Activated T-helper 2 cell treated with anti-CD3 and anti-CD28 coated beads, Interferon-gamma antibody, Interleukin-2, Interleukin-4, amounts not matched to agents 10 μg/mL and 5 μg/mL and 100 μg/mL, durations not matched to agents 14 hours and 24 hours and 36 hours (primary cell): ENCODE measurements around the gene ATXN10. TPM values are rescaled to one million over a fixed set of nuclear protein-coding genes. Genes with fewer than 3 reads are reported as not detected.

Source experiments
- DNase-seq: peaks from one replicate; pipeline ENCODE4 v3.0.0; 2021; ENCODE audit warnings: low spot score
- H3K27ac Mint-ChIP-seq: one replicate; pipeline ENCODE4 v1.8.0; 2021; ENCODE audit warnings: mixed read lengths
- H3K27me3 Mint-ChIP-seq: one replicate; pipeline ENCODE4 v1.8.0; 2021; ENCODE audit warnings: low read depth, mixed read lengths
- H3K36me3 Mint-ChIP-seq: one replicate; pipeline ENCODE4 v1.8.0; 2021; ENCODE audit warnings: low read depth, mixed read lengths
- H3K4me1 Mint-ChIP-seq: one replicate; pipeline ENCODE4 v1.8.0; 2021; ENCODE audit warnings: low read depth, mixed read lengths
- H3K4me3 Mint-ChIP-seq: one replicate; pipeline ENCODE4 v1.8.0; 2021; ENCODE audit warnings: low read depth, mild to moderate bottlenecking, moderate library complexity, mixed read lengths
- H3K9me3 Mint-ChIP-seq: one replicate; pipeline ENCODE4 v1.8.0; 2021; ENCODE audit warnings: mixed read lengths
- intact Hi-C: fragments of 100-400 bp; cut with micrococcal nuclease; formaldehyde crosslinking; loops from one replicate; pipeline ENCODE4 v1.15.1; 2023
- total RNA-seq: library from RNA; stranded (reverse); gene quantifications from 2 replicates; pipeline ENCODE4 v1.2.3, GENCODE V29; 2022

ATXN10 gene
- total RNA-seq, 1 donor from 2014 or later: 123 TPM

- H3K4me3 Mint-ChIP-seq: no peak overlapping the region
- no peak for DNase-seq
- intact Hi-C loops: no loop called here
- H3K9me3 Mint-ChIP-seq: no peaks in the 10 kb centered on the region
- peaks cover 56% of the 10 kb centered on the region for H3K27me3 Mint-ChIP-seq
- H3K36me3 Mint-ChIP-seq: no peaks in the 10 kb centered on the region
- no peaks in the 10 kb centered on the region for H3K4me1 Mint-ChIP-seq
- H3K27ac Mint-ChIP-seq: no peak overlapping the region
Measured at GRCh38 chr22:45632791-45633515, 38.7 kb upstream of the ATXN10 start.

- H3K4me3 Mint-ChIP-seq: no peak overlapping the region
- peaks cover 51% of the 10 kb centered on the region for H3K27me3 Mint-ChIP-seq
- H3K4me1 Mint-ChIP-seq: peaks cover 16% of the 10 kb centered on the region
- no peaks in the 10 kb centered on the region for H3K9me3 Mint-ChIP-seq
- no peaks in the 10 kb centered on the region for H3K36me3 Mint-ChIP-seq
- DNase-seq: no peak
- intact Hi-C loops: no loop called here
- H3K27ac Mint-ChIP-seq: no peak overlapping the region
Measured at GRCh38 chr22:45636683-45637082, 35.0 kb upstream of the ATXN10 start.

DNA sequence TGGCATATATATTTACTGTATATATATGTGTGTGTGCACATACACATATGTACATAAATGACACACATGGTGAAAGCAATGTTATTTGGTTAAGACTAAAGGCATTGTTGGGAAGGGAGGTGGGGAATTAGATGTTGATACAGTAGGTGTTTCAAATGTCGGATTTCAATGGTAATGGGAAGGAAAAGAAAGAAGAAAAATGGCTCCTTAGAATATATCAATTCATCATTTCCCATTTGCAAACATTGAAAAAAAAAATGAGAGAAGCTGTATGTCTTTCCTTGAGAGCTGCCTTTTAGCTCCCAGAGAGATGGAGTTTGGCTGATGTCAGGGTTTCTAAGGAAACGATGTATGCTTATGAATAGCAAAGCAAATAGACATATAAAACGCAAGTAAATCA lies 33.4 kb upstream of the ATXN10 start:
- Mint-ChIP-seq H3K4me3 (no peak overlapping the region), H3K27ac (no peak overlapping the region), H3K36me3 (no peaks in the 10 kb centered on the region), H3K27me3 (peaks cover 49% of the 10 kb centered on the region), H3K9me3 (no peaks in the 10 kb centered on the region), H3K4me1 (peaks cover 21% of the 10 kb centered on the region)
- no peak for DNase-seq
- intact Hi-C loops: no loop called here

DNA sequence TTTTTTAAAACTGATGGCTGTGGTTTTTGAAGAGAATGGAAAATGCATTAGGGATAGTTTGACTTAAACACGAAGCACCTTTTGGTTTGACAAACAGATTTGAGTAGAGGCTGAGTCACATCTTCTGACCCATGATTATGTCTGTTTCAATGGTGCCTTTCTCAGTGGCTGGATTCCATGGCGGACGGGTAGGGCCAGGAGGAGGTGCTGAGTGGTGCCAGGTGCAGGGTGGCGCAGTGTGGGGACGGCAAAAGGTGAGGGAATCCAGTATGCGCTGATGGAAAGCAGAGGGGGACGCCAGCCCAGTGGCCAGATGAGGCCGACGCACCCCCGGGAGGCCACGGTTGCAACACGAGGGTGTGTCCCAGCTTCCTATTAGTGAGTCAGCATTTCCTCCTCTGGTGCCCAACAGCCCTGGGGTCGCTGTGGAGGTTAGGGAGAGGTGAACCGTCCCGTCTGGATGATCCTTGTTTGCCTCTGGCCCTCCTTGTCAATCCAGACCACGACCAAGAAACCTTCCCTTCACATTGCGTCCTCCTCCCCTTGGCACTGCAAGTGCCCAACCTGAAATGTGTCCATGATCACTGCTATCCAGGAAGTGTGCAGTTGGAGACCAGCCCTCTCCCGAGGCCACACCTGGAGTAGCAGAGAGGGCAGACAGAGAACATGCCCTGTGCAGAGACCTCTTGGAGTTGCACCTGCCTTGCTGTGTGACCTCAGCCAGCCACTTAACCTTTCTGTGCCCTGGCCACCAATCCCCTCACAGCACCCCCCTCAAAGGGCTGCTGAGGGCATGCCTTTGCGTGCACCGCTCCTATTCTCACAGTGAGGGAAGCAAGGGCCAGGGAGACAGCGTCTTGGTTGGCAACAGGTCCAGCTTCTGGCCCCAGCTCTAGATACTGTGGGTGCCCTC lies 32.5 kb upstream of the ATXN10 start:
- peaks cover 22% of the 10 kb centered on the region for H3K4me1 Mint-ChIP-seq
- DNase-seq: no peak
- intact Hi-C loops: no loop called here
- peaks cover 41% of the 10 kb centered on the region for H3K27me3 Mint-ChIP-seq
- H3K36me3 Mint-ChIP-seq: no peaks in the 10 kb centered on the region
- H3K4me3 Mint-ChIP-seq: no peak overlapping the region
- H3K9me3 Mint-ChIP-seq: no peaks in the 10 kb centered on the region
- H3K27ac Mint-ChIP-seq: no peak overlapping the region

DNA sequence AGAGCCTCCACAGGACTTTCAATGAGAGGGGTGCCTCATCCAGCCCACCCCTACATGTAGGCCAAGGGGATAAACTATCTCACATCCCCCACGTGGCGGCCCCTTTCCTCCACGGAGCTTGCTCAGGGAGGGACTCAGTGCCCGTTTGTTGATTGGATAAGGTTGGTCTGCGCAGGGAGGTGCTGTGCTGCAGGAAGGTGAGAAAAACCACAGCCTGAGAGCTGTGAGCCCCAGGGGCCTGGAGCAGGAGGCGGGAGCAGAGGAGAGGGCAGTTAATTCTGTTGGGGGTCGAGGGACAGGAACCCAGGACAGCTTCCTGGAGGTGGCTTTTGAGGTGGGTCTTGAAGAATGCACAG lies 31.9 kb upstream of the ATXN10 start:
- Mint-ChIP-seq H3K4me3 (no peak overlapping the region), H3K4me1 (peaks cover 22% of the 10 kb centered on the region), H3K36me3 (no peaks in the 10 kb centered on the region), H3K27me3 (peaks cover 46% of the 10 kb centered on the region), H3K9me3 (no peaks in the 10 kb centered on the region), H3K27ac (no peak overlapping the region)
- DNase-seq: no peak
- intact Hi-C loops: no loop called here

DNA sequence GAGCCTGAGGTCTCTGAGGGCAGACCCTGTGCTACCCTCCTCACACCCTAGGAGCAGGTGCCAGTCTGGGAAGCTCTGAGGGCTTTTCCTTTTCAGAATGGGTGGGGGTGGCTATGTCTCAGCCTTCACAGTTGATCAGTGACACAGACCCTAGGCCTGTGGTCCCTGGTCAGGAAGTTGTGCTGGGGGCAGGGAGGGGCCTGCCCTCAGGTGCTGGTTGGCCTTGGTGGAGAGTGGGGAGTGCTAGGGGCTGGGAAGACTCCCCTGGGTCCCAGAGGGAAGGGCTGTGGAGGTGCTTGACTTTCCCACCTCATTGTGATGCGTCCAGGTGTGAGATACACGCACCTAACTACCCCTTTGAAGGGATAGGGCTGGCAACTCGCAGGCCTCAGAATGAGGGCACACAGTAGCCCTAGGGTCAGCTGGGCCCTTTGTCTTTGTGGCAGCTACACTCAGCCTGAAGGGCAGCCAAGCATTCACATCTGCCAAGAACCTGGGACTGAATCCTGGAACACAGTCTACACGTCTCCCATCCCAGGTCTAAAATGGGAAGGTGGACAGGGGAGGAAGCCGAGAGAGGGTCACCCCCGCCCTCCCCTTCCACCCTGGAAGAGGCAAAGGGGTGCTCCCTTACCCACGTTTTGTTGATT lies 31.2 kb upstream of the ATXN10 start:
- Mint-ChIP-seq H3K27ac (no peak overlapping the region), H3K4me3 (no peak overlapping the region), H3K9me3 (no peaks in the 10 kb centered on the region), H3K27me3 (peaks cover 49% of the 10 kb centered on the region), H3K4me1 (peaks cover 22% of the 10 kb centered on the region), H3K36me3 (no peaks in the 10 kb centered on the region)
- intact Hi-C loops: no loop called here
- no peak for DNase-seq

DNA sequence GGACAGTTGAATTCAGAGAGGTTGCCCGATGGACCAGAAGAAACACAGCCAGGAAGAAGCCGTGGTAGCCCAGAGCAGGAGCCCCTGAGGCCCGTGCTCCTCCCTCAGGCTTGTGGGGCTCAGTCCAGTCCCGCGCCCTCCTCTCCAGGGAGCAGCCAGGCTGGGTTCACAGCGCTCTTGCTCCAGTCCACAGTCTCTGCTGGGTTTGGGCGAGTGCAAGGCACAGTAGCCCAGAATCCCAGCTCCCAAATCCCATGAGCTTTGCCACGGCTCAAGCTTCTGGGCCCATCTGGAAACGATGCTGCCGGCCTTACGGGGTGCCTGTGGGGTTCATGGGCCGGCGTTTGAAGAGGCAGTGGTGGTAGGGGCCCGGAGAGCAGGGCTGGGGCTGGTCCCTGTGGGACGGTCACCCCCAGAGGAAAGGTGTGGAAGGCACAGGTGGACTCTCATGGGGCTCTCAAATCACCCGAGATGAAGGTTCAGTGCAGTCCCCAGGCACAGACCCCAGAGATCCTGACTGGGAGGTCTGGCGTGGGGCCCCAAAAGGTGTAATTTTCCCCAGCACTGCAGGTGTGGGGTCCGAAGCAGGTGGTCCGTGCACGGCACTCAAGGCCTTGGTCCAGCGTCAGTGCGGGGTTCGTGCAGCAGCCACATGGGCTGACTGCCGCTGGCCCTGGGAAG lies 30.6 kb upstream of the ATXN10 start:
- intact Hi-C loops: no loop called here
- no peak for DNase-seq
- Mint-ChIP-seq H3K9me3 (no peaks in the 10 kb centered on the region), H3K27ac (no peak overlapping the region), H3K27me3 (peaks cover 51% of the 10 kb centered on the region), H3K4me1 (peaks cover 22% of the 10 kb centered on the region), H3K4me3 (no peak overlapping the region), H3K36me3 (no peaks in the 10 kb centered on the region)

DNA sequence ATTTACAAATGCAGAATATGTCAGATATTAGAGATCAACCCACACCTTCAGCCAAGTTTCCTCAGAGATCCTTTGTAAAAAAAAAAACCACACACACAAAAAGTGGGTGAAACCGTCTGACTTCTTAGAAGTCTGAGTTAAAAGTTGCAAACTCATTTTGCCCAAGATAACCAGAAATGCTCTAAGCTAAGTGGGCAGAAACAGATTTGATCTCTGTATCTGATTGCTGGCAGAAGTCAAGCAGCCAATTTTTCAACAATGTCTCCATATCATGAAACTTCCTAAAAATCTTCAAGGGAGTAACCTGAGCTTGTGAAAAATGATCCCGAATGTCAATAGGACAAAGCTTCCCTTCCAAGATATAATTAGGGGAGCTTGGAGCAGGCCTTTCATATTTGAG lies 28.6 kb upstream of the ATXN10 start:
- DNase-seq: no peak
- Mint-ChIP-seq H3K4me1 (peaks cover 23% of the 10 kb centered on the region), H3K27ac (no peak overlapping the region), H3K4me3 (no peak overlapping the region), H3K27me3 (peaks cover 51% of the 10 kb centered on the region), H3K36me3 (no peaks in the 10 kb centered on the region), H3K9me3 (no peaks in the 10 kb centered on the region)
- intact Hi-C loops: no loop called here

GRCh38 chr22:45644714-45645113 lies 26.9 kb upstream of the ATXN10 start:
- H3K9me3 Mint-ChIP-seq: no peaks in the 10 kb centered on the region
- no peak overlapping the region for H3K4me3 Mint-ChIP-seq
- H3K27ac Mint-ChIP-seq: no peak overlapping the region
- intact Hi-C loops: loop anchor here (1.0 to 5.0 kb wide), 3 partner anchors 67 to 333 kb away; partner anchors contain the start of gene WNT7B
- peaks cover 14% of the 10 kb centered on the region for H3K4me1 Mint-ChIP-seq
- H3K27me3 Mint-ChIP-seq: peaks cover 44% of the 10 kb centered on the region
- no peak for DNase-seq
- H3K36me3 Mint-ChIP-seq: no peaks in the 10 kb centered on the region

DNA sequence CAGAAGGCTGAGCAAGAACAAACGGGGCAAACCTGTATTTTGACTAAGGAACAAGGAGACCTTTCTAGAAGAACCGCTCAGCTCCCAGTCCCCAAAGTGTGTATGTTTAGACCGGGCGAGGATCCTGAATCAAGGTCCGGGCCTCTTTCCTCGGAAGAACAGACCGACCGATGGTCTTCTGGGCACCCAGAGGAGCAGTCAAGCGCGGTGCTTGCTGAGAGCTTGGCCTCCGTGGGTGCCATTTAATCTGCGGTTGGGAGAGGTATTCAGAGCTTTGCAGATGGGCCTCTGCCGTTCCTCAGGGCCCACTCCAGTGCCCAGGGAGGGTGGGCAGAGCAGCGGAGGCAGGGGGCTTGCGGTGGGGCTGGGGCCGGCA lies 26.5 kb upstream of the ATXN10 start:
- no peaks in the 10 kb centered on the region for H3K36me3 Mint-ChIP-seq
- H3K27me3 Mint-ChIP-seq: peaks cover 42% of the 10 kb centered on the region
- H3K9me3 Mint-ChIP-seq: no peaks in the 10 kb centered on the region
- H3K27ac Mint-ChIP-seq: no peak overlapping the region
- H3K4me3 Mint-ChIP-seq: no peak overlapping the region
- peaks cover 10% of the 10 kb centered on the region for H3K4me1 Mint-ChIP-seq
- no peak for DNase-seq
- intact Hi-C loops: loop anchor here (1.0 to 5.0 kb wide), 3 partner anchors 68 to 332 kb away; partner anchors contain the start of gene WNT7B

DNA sequence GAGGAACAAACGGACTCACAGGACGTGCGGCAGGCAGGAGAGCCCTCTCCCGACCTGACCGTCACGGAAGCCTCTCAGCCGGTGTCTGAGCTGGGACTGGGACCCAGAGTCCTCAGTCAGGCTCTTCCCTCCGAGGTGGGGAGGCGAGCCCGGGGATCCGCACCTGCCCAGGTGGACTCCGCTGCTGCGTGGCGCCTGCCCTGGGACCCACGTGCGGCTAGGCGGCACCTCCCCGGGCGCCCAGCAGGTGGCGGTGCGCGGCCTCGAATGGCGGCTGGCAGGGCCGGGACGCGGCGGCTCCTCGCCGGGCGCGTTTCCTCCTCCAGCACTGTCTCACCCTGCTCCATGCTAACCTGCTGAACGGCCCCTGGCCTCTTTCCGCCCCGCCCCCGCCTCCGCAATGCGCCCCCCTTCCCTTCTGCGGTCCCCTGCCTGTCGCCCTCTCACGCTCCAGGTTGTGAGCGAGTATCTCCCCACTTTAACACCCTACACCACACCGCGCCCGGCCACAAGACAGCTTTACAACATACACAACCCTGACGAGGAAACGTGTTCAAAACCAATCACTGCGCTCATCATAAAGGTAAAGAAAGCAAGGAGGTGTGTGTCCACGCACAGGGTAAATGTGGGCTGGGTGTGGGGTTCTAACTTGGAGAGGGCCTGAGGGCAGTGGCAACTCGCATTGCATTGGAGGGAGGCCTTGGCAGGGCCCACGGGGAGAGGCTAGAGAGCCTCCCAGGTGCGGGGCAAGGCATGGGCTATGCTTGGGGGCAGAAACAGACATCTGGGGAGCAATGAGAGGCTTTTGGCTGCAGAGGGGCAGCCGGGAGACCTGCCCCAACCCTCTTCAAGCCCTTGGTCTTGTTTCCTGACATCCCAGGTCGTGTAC lies 25.9 kb upstream of the ATXN10 start:
- Mint-ChIP-seq H3K27ac (no peak overlapping the region), H3K4me3 (no peak overlapping the region), H3K36me3 (no peaks in the 10 kb centered on the region), H3K27me3 (peaks cover 43% of the 10 kb centered on the region), H3K4me1 (peaks cover 8% of the 10 kb centered on the region), H3K9me3 (no peaks in the 10 kb centered on the region)
- DNase-seq: peak; percentile 66
- intact Hi-C loops: loop anchor here (1.0 to 5.0 kb wide), 3 partner anchors 68 to 332 kb away; partner anchors contain the start of gene WNT7B
